ENCODE data around the gene ASTN1.

ASTN1 gene

GRCh38 chr1:176989023-176989422 lies 175.5 kb downstream of the ASTN1 start:
- Histone ChIP-seq H2BK12ac (ENCODE audit: low read length) (no peak overlapping the region), H3K9me3 (replicated peaks in 1 of 2; ENCODE audit: control insufficient read depth in 2 of 2, insufficient read depth in 1 of 2, low read depth in 1 of 2, low read length in 2 of 2) (no peaks in the 10 kb centered on the region), H3K4me1 (ENCODE audit: control insufficient read depth in 2 of 2, insufficient read depth in 1 of 2, low read depth in 1 of 2, low read length in 2 of 2) (peaks cover 0 to 8% of the 10 kb centered on the region in 2 donors), H2BK120ac (ENCODE audit: low read depth, low read length) (no peak overlapping the region), H2BK5ac (ENCODE audit: low read length) (no peak overlapping the region), H2AFZ (ENCODE audit: low read length) (no peak overlapping the region), H3K23ac (ENCODE audit: low read depth, low read length, poor library complexity) (no peak overlapping the region), H3K18ac (ENCODE audit: low read length) (no peak overlapping the region), H4K8ac (ENCODE audit: low read depth, low read length) (no peak overlapping the region), H3K14ac (ENCODE audit: low read length) (no peak overlapping the region), H3K36me3 (replicated peaks in 1 of 2; ENCODE audit: control insufficient read depth in 2 of 2, insufficient read depth in 2 of 2, low read length in 2 of 2) (no peaks in the 10 kb centered on the region), H2AK5ac (ENCODE audit: low read depth, low read length) (no peak overlapping the region), H3K4me3 (ENCODE audit: low read length in 2 of 2) (no peak overlapping the region), H3K4ac (ENCODE audit: low read length) (no peak overlapping the region), H3K4me2 (ENCODE audit: insufficient read depth, low read length, poor library complexity, severe bottlenecking) (no peak overlapping the region), H4K91ac (ENCODE audit: low read depth, low read length, poor library complexity) (no peak overlapping the region), H3K9ac (ENCODE audit: low read depth, low read length, poor library complexity) (no peak overlapping the region), H3K27me3 (ENCODE audit: control insufficient read depth in 3 of 3, insufficient read depth in 3 of 3, low read depth in 1 of 3, low read length in 3 of 3) (no peaks in the 10 kb centered on the region), H3K79me1 (ENCODE audit: low read depth, low read length) (no peaks in the 10 kb centered on the region), H3K27ac (replicated peaks; ENCODE audit: low read length) (no peak overlapping the region), H2BK15ac (ENCODE audit: low read length) (no peak overlapping the region)
- DNase-seq (ENCODE audit: low spot score): no peak
- WGBS, 2 donors (ENCODE audit: extremely low coverage in 2 of 2, insufficient read length in 2 of 2, insufficient replicate concordance in 1 of 2): no CpG with 5 or more reads among the region's 1 CpG

- Histone ChIP-seq H3K4me2 (ENCODE audit: insufficient read depth, low read length, poor library complexity, severe bottlenecking) (no peak overlapping the region), H3K23ac (ENCODE audit: low read depth, low read length, poor library complexity) (no peak overlapping the region), H3K36me3 (replicated peaks in 1 of 2; ENCODE audit: control insufficient read depth in 2 of 2, insufficient read depth in 2 of 2, low read length in 2 of 2) (no peaks in the 10 kb centered on the region), H2BK15ac (ENCODE audit: low read length) (no peak overlapping the region), H2BK120ac (ENCODE audit: low read depth, low read length) (no peak overlapping the region), H3K4me1 (ENCODE audit: control insufficient read depth in 2 of 2, insufficient read depth in 1 of 2, low read depth in 1 of 2, low read length in 2 of 2) (peaks cover 0 to 13% of the 10 kb centered on the region in 2 donors), H2AK5ac (ENCODE audit: low read depth, low read length) (no peak overlapping the region), H3K27me3 (ENCODE audit: control insufficient read depth in 3 of 3, insufficient read depth in 3 of 3, low read depth in 1 of 3, low read length in 3 of 3) (no peaks in the 10 kb centered on the region), H2AFZ (ENCODE audit: low read length) (no peak overlapping the region), H3K27ac (replicated peaks; ENCODE audit: low read length) (no peak overlapping the region), H3K79me1 (ENCODE audit: low read depth, low read length) (no peaks in the 10 kb centered on the region), H3K9ac (ENCODE audit: low read depth, low read length, poor library complexity) (no peak overlapping the region), H3K4ac (ENCODE audit: low read length) (no peak overlapping the region), H3K9me3 (replicated peaks in 1 of 2; ENCODE audit: control insufficient read depth in 2 of 2, insufficient read depth in 1 of 2, low read depth in 1 of 2, low read length in 2 of 2) (no peaks in the 10 kb centered on the region), H2BK5ac (ENCODE audit: low read length) (no peak overlapping the region), H4K91ac (ENCODE audit: low read depth, low read length, poor library complexity) (no peak overlapping the region), H3K18ac (ENCODE audit: low read length) (no peak overlapping the region), H3K14ac (ENCODE audit: low read length) (no peak overlapping the region), H4K8ac (ENCODE audit: low read depth, low read length) (no peak overlapping the region), H3K4me3 (ENCODE audit: low read length in 2 of 2) (no peak overlapping the region), H2BK12ac (ENCODE audit: low read length) (no peak overlapping the region)
- DNase-seq (ENCODE audit: low spot score): no peak
Observed at GRCh38 chr1:176987016-176987415, 177.5 kb downstream of the ASTN1 start.

DNA sequence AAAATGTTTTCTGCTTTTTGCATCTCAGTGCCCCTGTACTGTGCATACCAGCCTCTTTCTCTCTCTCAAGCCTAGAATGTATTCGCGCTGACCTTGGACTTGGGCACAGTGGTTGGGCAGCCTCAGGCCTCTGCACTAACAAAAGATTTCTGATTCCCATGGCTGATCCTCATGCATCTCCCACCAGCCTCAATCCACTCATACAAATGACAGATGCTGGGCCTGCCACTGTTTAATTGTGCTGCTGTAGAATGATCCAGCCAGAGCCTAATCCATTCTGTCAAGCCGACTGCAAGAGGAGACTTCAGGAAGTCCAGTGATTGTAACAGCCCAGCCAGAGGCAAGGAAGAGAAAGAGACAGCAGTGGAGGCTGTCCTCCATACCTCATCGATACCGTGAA lies 180.8 kb downstream of the ASTN1 start:
- Histone ChIP-seq H3K4me1 (ENCODE audit: control insufficient read depth in 2 of 2, insufficient read depth in 1 of 2, low read depth in 1 of 2, low read length in 2 of 2) (peaks cover 0 to 8% of the 10 kb centered on the region in 2 donors), H3K18ac (ENCODE audit: low read length) (no peak overlapping the region), H3K27me3 (ENCODE audit: control insufficient read depth in 3 of 3, insufficient read depth in 3 of 3, low read depth in 1 of 3, low read length in 3 of 3) (no peaks in the 10 kb centered on the region), H3K27ac (replicated peaks; ENCODE audit: low read length) (no peak overlapping the region), H3K4ac (ENCODE audit: low read length) (no peak overlapping the region), H3K36me3 (replicated peaks in 1 of 2; ENCODE audit: control insufficient read depth in 2 of 2, insufficient read depth in 2 of 2, low read length in 2 of 2) (no peaks in the 10 kb centered on the region), H3K9ac (ENCODE audit: low read depth, low read length, poor library complexity) (no peak overlapping the region), H3K9me3 (replicated peaks in 1 of 2; ENCODE audit: control insufficient read depth in 2 of 2, insufficient read depth in 1 of 2, low read depth in 1 of 2, low read length in 2 of 2) (no peaks in the 10 kb centered on the region), H3K14ac (ENCODE audit: low read length) (no peak overlapping the region), H2AFZ (ENCODE audit: low read length) (no peak overlapping the region), H3K23ac (ENCODE audit: low read depth, low read length, poor library complexity) (no peak overlapping the region), H4K91ac (ENCODE audit: low read depth, low read length, poor library complexity) (no peak overlapping the region), H2BK5ac (ENCODE audit: low read length) (no peak overlapping the region), H2BK12ac (ENCODE audit: low read length) (no peak overlapping the region), H2AK5ac (ENCODE audit: low read depth, low read length) (no peak overlapping the region), H2BK15ac (ENCODE audit: low read length) (no peak overlapping the region), H4K8ac (ENCODE audit: low read depth, low read length) (no peak overlapping the region), H3K79me1 (ENCODE audit: low read depth, low read length) (no peaks in the 10 kb centered on the region), H3K4me2 (ENCODE audit: insufficient read depth, low read length, poor library complexity, severe bottlenecking) (no peak overlapping the region), H3K4me3 (ENCODE audit: low read length in 2 of 2) (no peak overlapping the region), H2BK120ac (ENCODE audit: low read depth, low read length) (no peak overlapping the region)
- no peak for DNase-seq (ENCODE audit: low spot score)
- WGBS, 2 donors (ENCODE audit: extremely low coverage in 2 of 2, insufficient read length in 2 of 2, insufficient replicate concordance in 1 of 2): no CpG with 5 or more reads among the region's 5 CpGs

- H3K4ac ChIP-seq (ENCODE audit: low read length): no peak overlapping the region
- no peaks in the 10 kb centered on the region for H3K27me3 ChIP-seq (ENCODE audit: control insufficient read depth in 3 of 3, insufficient read depth in 3 of 3, low read depth in 1 of 3, low read length in 3 of 3)
- H3K9ac ChIP-seq (ENCODE audit: low read depth, low read length, poor library complexity): no peak overlapping the region
- no peak overlapping the region for H3K4me2 ChIP-seq (ENCODE audit: insufficient read depth, low read length, poor library complexity, severe bottlenecking)
- no peak overlapping the region for H2BK120ac ChIP-seq (ENCODE audit: low read depth, low read length)
- H3K4me3 ChIP-seq (ENCODE audit: low read length in 2 of 2): no peak overlapping the region
- no peak overlapping the region for H2AFZ ChIP-seq (ENCODE audit: low read length)
- H2BK12ac ChIP-seq (ENCODE audit: low read length): no peak overlapping the region
- H3K27ac ChIP-seq (replicated peaks; ENCODE audit: low read length): no peak overlapping the region
- H4K91ac ChIP-seq (ENCODE audit: low read depth, low read length, poor library complexity): no peak overlapping the region
- H2BK5ac ChIP-seq (ENCODE audit: low read length): no peak overlapping the region
- H3K36me3 ChIP-seq (replicated peaks in 1 of 2; ENCODE audit: control insufficient read depth in 2 of 2, insufficient read depth in 2 of 2, low read length in 2 of 2): no peaks in the 10 kb centered on the region
- H2AK5ac ChIP-seq (ENCODE audit: low read depth, low read length): no peak overlapping the region
- H3K18ac ChIP-seq (ENCODE audit: low read length): no peak overlapping the region
- peaks cover 0 to 3% of the 10 kb centered on the region in 2 donors for H3K4me1 ChIP-seq (ENCODE audit: control insufficient read depth in 2 of 2, insufficient read depth in 1 of 2, low read depth in 1 of 2, low read length in 2 of 2)
- no CpG with 5 or more reads among the region's 7 CpGs for WGBS, 2 donors (ENCODE audit: extremely low coverage in 2 of 2, insufficient read length in 2 of 2, insufficient replicate concordance in 1 of 2)
- no peak overlapping the region for H4K8ac ChIP-seq (ENCODE audit: low read depth, low read length)
- no peak overlapping the region for H3K14ac ChIP-seq (ENCODE audit: low read length)
- no peak overlapping the region for H2BK15ac ChIP-seq (ENCODE audit: low read length)
- H3K79me1 ChIP-seq (ENCODE audit: low read depth, low read length): no peaks in the 10 kb centered on the region
- no peak for DNase-seq (ENCODE audit: low spot score)
- H3K9me3 ChIP-seq (replicated peaks in 1 of 2; ENCODE audit: control insufficient read depth in 2 of 2, insufficient read depth in 1 of 2, low read depth in 1 of 2, low read length in 2 of 2): no peaks in the 10 kb centered on the region
- no peak overlapping the region for H3K23ac ChIP-seq (ENCODE audit: low read depth, low read length, poor library complexity)
Observed at GRCh38 chr1:176976771-176977170, 187.7 kb downstream of the ASTN1 start.
